Measurements from ENCODE around the gene ZSWIM1. TPM values are rescaled to one million over a fixed set of nuclear protein-coding genes. Genes with fewer than 3 reads are reported as not detected.

Gene ZSWIM1
- total RNA-seq, 2 donors from 2014 or later: 9.8 to 13.8 TPM

- no peak overlapping the region for H3K4me3 ChIP-seq
- H3K9me3 ChIP-seq: no peaks in the 10 kb centered on the region
- no peaks in the 10 kb centered on the region for H3K27me3 ChIP-seq
- no peak for DNase-seq (ENCODE audit: low spot score)
- no peak for TF ChIP-seq CTCF (IDR thresholded peaks at IDR 0.05)
- no peak overlapping the region for H3K27ac ChIP-seq
- H3K36me3 ChIP-seq: peaks cover 40% of the 10 kb centered on the region
- peaks cover 0 to 7% of the 10 kb centered on the region in 2 donors for H3K4me1 ChIP-seq
Observed at GRCh38 chr20:45850238-45850637, 30.8 kb upstream of the ZSWIM1 start.

GRCh38 chr20:45850926-45851325 lies 30.1 kb upstream of the ZSWIM1 start:
- no peak for TF ChIP-seq CTCF (IDR thresholded peaks at IDR 0.05)
- no peaks in the 10 kb centered on the region for H3K9me3 ChIP-seq
- peaks cover 0 to 14% of the 10 kb centered on the region in 2 donors for H3K4me1 ChIP-seq
- no peak for DNase-seq (ENCODE audit: low spot score)
- peak overlapping the region in 1 of 2 donors; percentile 10 for H3K27ac ChIP-seq
- no peak overlapping the region for H3K4me3 ChIP-seq
- H3K27me3 ChIP-seq: no peaks in the 10 kb centered on the region
- H3K36me3 ChIP-seq: peaks cover 33% of the 10 kb centered on the region

- peaks cover 28% of the 10 kb centered on the region for H3K36me3 ChIP-seq
- no peak for DNase-seq (ENCODE audit: low spot score)
- no peaks in the 10 kb centered on the region for H3K9me3 ChIP-seq
- peaks cover 0 to 20% of the 10 kb centered on the region in 2 donors for H3K4me1 ChIP-seq
- no peaks in the 10 kb centered on the region for H3K27me3 ChIP-seq
- TF ChIP-seq CTCF (IDR thresholded peaks at IDR 0.05): no peak
- peak overlapping the region in 1 of 2 donors; percentile 19 for H3K27ac ChIP-seq
- H3K4me3 ChIP-seq: no peak overlapping the region
Observed at GRCh38 chr20:45851501-45851900, 29.5 kb upstream of the ZSWIM1 start.

- Histone ChIP-seq H3K9me3 (no peaks in the 10 kb centered on the region), H3K36me3 (peaks cover 19% of the 10 kb centered on the region), H3K27me3 (no peaks in the 10 kb centered on the region), H3K4me3 (no peak overlapping the region), H3K4me1 (peaks cover 0 to 23% of the 10 kb centered on the region in 2 donors), H3K27ac (no peak overlapping the region)
- DNase-seq (ENCODE audit: low spot score): no peak
- no peak for TF ChIP-seq CTCF (IDR thresholded peaks at IDR 0.05)
Observed at GRCh38 chr20:45852326-45852725, 28.7 kb upstream of the ZSWIM1 start.

- no peak overlapping the region for H3K4me3 ChIP-seq
- H3K4me1 ChIP-seq: peaks cover 0 to 32% of the 10 kb centered on the region in 2 donors
- no peak for TF ChIP-seq CTCF (IDR thresholded peaks at IDR 0.05)
- DNase-seq (ENCODE audit: low spot score): no peak
- no peaks in the 10 kb centered on the region for H3K27me3 ChIP-seq
- peaks cover 11% of the 10 kb centered on the region for H3K36me3 ChIP-seq
- no peaks in the 10 kb centered on the region for H3K9me3 ChIP-seq
- no peak overlapping the region for H3K27ac ChIP-seq
Observed at GRCh38 chr20:45853484-45853883, 27.5 kb upstream of the ZSWIM1 start.
